ENCODE measurements around the gene CFAP77.

- TF ChIP-seq, protein P1, sequence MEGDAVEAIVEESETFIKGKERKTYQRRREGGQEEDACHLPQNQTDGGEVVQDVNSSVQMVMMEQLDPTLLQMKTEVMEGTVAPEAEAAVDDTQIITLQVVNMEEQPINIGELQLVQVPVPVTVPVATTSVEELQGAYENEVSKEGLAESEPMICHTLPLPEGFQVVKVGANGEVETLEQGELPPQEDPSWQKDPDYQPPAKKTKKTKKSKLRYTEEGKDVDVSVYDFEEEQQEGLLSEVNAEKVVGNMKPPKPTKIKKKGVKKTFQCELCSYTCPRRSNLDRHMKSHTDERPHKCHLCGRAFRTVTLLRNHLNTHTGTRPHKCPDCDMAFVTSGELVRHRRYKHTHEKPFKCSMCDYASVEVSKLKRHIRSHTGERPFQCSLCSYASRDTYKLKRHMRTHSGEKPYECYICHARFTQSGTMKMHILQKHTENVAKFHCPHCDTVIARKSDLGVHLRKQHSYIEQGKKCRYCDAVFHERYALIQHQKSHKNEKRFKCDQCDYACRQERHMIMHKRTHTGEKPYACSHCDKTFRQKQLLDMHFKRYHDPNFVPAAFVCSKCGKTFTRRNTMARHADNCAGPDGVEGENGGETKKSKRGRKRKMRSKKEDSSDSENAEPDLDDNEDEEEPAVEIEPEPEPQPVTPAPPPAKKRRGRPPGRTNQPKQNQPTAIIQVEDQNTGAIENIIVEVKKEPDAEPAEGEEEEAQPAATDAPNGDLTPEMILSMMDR (IDR thresholded peaks at IDR 0.05; ENCODE audit: low read depth, low read length): no peak
- no peak for TF ChIP-seq POLR2A (IDR thresholded peaks at IDR 0.05; ENCODE audit: extremely low read depth, insufficient read length)
- TF ChIP-seq MYC (IDR thresholded peaks at IDR 0.05; ENCODE audit: low read depth, low read length): no peak
- TF ChIP-seq, protein P2, sequence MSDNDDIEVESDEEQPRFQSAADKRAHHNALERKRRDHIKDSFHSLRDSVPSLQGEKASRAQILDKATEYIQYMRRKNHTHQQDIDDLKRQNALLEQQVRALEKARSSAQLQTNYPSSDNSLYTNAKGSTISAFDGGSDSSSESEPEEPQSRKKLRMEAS (IDR thresholded peaks at IDR 0.05; ENCODE audit: low read depth, low read length): no peak
These were observed 79.5 kb downstream of the CFAP77 start for GRCh38 chr9:132489536-132489935.

All from NB4 (cell line).